A204.1 (cell line): ENCODE data around the gene PGF.

Source experiments
- FAIRE-seq: peaks from 2 replicates; lab custom pipeline; 2012; peaks lifted over from hg19 to GRCh38; lab: Jason Lieb, UNC

PGF gene

DNA sequence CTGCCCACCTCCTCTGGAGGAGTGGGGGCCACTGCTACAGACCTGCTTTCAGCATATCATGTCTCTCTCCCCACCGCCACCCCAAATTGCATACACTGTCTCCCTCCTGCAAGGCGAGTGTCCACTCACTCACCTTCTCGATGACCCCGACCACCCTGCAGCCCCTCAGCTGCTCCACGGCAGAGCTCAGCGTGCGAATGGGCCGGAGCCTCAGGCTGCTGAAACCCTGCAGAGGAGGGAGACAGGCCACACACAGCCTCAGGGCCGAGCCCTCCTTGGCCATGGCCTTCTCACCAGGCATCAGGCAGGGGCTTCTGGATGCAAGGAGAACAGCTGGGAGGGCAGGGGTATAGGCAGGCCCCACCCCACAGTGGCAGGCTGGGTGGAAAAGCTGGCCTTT is 37.0 kb downstream of the PGF start:
- no peak for FAIRE-seq

DNA sequence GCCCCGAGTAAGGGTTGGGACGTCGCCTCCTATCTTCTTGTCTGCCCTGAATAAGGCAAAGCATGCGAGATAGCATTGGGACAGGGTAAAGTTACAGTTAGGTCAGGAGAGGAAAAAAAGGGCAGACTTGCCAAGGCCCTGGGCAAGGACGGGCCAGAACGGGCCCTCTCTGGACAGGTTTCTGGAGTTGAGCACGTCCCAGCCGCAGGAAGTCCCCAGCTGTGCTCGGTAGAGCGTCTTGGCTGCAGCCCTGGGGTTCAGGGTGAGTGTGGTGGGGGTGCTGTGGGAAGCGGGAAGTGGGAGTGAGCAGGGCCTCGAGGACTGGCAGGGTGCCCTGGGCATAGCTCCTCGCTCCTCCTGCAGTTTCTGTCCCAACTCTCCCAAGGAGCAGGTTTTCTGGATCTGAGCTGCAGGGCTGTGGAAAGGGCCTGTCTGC is 37.7 kb downstream of the PGF start:
- FAIRE-seq: no peak

DNA sequence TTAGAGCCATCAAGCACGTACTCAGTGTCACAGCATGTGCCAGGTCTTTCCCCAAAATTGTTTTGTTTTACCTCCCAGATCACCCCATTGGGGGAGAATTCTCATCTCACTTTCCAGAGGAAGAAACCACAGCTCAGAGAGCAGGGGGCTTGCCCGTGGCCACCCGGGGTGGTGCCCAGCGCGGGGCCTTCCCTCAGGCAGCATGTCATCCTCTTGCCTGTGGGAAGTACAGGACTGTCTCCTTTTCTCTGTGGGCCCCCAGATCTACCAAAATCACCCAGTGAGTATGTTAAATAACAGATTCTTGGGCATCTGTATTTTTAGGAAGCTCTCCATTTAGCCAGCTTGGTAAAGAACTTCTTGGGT is 38.2 kb downstream of the PGF start:
- FAIRE-seq: no peak

DNA sequence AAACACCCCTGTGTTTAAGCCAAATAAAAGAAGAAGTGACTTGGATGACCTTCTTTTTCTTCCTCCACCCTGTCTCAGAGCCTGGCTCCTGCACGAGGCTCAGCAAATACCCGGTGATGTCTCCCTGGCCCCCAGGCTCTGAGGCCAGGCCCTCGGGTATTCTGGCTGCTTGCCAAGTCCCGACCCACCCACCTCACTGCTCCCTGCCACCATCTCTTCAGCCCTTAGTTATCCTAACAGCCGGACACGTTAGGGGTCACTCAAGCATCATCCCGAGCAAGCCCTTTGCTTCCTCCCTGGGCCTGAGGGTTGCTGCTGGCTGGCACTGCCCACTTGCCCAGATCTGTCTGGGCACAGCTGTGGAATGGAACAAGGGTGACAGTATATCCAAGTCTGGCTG is 39.6 kb downstream of the PGF start:
- FAIRE-seq: no peak

DNA sequence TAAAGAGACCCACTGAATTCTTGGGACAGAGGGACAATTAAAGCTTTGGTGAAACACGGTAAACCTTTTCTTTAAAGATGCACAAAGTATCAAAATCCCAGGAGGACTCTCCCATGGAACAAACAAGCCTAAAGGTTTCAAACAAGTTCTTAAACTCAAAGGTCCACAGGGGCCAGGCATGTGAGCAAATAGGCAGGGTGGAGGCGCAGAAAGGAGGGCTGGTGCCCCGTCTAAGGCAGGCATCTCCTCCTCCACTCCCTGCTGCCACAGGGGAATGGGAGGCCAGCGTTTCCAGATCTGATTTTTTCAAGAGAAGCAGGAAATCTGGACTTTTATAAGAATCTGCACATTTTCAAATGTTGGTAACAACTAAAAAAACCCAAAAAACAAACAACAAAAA is 40.0 kb downstream of the PGF start:
- no peak for FAIRE-seq

DNA sequence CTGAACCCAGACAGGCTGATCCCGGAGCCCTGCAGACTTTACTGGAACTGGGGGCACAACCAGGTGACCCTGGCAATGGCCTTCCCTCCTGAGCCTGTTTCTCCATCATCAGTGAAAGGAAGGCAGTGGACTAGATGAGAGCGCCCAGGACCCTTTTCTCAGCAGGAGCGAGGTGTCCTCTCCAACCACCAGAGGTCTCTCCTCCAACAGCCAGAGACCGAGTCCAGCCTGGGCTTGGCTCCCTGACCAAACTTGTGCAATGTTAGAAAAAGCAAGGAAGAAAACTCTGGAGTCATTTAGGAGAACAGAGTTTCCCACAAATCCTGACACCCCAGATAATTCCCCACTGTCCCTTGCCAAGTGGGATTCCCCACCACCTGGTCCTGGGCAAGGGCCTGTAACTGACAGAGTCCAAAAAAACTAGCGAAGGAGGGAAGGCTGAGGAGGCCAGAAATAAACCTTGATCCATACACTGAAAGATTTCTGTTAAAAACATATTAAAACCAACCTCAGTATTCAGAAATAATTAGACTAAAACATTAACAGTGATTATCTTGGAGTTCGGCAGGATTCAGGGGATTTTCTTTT is 41.3 kb downstream of the PGF start:
- no peak for FAIRE-seq

DNA sequence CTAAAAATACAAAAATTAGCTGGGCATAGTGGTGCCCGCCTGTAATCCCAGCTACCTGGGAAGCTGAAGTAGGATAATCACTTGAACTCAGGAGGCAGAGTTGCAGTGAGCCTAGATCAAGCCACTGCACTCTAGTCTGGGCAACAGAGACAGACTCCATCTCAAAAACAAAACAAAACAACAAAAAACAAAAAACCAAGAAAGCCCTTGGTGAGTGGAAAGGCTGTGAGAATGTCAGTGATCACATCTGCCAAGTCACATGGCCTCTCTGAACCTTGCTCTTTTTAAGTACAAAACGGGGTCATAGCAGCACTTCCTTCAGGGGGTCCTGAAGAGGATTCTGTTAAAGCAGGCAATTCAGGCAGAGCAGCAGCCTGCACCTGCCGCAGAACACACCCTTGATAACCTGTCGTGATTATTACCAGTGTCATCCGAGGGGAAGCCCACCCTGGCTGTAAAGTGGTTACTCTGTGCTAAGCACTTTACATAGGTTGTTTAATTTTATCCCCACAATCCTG is 41.9 kb downstream of the PGF start:
- no peak for FAIRE-seq

DNA sequence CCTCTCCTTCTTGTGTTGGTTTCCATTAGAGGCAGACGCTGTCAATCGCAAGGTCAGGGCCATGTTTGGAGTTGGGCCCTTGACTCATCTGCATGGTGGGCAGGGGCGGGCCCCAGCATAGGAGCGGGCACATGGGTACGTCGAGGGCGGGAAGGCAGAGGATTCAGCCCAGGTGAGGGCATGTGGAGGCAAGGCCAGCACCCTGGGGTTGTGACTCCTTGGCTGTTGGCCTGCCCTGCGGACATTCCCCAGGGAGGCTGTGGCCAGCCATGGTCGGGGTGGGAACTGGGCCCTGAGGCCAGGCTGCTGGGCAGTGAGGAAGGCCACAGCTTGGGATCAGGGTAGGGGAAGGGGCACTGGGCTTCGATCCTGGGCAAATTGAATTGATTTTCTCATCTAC is 42.6 kb downstream of the PGF start:
- no peak for FAIRE-seq

DNA sequence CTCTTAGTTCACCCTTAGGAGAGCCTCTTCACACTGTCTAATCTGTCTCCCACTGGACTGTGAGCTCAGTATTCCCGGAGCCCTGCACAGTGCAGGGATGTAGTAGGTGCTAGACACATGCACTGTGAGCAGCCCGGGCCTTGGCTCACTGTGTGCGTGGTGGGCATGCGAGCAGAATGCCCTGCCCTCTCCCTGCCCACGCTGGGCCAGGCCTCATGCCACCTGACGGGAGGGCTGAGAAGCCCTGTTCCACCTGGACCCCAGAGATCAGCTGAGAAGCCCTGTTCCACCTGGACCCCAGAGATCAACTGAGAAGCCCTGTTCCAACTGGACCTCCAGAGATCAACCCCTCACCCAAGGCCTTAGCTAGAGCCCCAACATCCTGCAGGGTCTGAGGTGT is 43.3 kb downstream of the PGF start:
- no peak for FAIRE-seq

DNA sequence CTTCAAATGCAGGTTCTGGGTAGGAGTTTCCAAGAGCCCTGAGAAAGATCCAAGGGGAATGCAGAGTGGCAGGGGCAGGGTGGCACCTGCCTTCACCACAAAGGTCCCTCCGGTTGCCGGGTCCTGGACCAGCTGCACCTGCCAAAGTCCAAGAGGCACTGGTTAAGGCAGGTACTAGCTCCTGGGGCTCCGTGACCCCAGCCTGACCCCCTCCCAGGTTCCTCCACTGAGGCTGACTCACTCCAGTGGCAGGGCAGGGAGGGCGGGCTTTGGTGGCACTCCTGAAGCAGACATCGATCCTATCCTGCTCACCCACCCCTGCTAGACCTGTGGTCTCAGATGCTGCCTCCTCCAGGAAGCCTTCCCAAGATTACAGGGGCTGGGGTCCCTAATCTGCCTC is 43.7 kb downstream of the PGF start:
- no peak for FAIRE-seq

DNA sequence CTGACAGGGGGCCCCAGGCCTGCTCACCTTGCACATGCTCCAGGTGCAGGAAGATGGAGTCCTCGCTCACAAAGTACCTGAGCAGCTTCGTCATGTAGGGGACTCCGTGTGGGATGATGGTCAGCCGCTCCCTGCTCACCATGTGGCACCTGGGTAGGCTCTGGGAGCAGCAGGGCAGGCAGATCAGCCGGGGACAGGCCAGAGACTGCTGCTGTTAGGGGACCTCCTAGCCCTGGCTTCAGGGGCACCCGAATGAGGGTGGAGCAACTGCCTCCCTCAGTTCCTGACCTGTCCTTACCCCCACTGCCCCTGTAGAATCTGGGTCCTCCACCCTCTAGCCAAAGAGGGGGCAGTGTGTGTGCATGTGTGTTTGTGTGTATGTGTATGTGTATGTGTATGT is 44.2 kb downstream of the PGF start:
- no peak for FAIRE-seq

DNA sequence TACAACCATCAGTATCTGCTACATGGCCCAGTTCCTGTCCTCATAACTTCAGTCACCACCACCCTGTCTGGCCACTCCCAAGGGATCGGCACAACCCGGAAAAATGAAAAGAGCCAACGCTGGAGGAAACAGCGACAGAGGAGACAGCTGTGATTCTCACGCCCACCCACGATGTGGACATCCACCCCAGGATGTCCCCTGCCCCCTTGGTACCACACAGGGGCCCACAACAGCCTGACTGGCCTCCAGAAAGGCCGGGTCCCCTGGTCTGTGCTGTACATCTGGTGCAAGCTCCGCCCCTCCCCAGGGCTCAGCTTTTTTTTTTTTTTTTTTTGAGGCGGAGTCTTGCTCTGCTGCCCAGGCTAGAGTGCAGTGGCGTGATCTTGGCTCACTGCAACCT is 44.8 kb downstream of the PGF start:
- no peak for FAIRE-seq

DNA sequence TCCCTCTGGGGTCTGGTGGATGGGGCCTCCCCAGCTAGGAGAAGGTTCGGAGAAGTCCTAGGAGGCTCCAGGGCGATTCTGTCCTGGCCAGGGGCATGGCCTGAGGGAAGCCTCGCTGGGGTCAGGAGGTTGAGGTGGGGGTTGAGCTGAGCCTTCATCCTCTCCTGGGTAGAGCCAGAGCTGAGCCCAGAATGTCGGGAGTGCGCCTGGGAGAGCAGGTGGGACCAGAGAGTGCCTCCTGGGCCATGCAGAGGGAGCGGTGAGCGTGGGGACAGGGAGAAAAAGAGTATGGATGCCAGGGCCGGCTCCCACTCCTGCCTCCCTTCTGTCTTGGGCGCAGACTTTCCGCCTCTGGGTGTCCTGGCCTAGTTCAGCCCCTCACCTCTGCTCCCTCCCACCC is 45.5 kb downstream of the PGF start:
- FAIRE-seq: no peak

DNA sequence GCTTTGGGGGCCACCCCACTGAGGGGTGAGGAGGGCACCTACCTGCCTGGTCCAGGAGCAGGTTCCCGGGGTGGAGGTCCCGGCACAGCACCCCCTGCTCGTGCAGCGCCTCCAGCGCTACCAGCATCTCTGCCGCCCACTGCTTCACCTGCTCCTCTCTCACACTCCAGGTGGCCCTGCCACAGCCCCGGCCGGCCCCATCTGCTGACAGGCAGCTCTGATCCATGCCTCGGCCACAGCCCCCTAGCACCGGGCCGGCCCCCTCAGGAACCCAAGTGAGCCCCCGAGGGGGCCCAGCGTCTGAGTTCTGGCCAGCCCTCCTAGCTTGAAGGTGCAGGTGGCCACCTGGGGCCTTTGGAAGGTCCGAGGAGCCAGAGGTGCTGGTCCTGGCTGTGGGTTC is 45.9 kb downstream of the PGF start:
- no peak for FAIRE-seq

DNA sequence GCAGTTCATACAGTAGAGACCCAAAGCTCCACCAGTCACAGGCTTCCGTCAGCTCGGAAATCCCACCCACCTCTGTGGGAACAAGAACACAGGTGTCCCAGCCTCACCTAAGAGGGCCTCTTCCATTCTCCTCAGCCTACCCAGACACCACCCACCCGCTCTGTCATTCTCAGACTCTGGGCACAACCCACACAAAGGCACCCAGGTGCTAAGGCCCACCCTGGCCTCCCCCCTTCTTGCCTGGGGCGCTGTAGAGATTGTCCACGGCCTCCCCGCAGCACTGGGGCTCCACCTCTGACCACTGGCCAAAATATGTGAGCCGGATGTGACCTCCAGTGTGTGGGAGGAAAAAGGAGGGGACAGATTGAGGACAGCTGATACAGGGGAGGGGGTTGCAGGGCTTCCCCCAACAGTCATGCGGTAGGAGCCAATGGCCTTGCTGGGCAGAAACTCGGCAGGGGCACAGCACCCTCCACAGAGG is 46.5 kb downstream of the PGF start:
- FAIRE-seq: no peak

DNA sequence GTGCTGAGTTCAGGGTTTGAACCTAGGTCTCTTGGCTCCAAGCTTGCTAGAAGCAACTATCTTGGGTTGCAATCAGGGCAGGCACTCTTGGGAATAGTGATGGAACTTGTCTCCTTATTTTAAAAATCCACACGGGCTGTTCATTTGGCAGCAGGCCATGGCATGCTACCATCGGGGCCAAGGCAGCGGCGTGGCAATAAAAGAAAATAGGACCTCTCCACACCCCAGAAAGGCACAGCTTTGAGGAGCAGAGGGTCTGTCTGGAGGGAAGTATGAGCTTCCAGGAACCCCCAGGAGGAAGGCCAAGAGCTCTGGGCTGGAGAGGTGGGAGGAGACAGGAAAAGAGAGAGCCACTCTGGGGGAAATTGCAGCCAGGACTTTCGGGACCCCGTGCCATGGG is 47.7 kb downstream of the PGF start:
- no peak for FAIRE-seq

DNA sequence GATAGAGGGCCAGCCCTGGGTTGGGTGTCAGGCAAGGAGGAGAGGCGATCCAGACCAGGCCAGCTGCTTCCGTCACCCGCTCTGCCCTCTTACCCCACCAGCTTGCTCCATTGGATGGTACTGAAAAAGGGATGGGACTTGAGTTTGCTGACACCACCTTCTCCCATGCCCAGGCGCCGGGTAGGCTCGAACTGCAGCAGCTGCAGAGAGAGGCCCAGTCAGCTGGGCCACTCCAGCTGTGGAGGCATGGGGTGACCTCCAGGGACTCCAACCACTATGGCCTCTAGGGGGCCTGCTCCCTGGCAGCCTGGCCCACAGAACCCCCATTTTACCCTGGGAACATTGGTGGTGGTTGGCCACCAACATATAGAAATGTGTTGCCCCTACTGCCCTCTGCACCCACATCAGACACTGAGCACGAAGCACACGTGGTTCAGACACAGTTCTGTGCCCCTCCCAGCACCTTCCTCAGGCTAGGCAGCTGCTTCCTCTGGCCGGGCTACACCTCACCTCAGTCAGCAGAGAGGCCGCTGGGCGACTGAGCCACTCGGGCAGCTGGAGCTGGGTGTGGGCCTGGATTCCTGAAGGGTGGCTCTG is 48.4 kb downstream of the PGF start:
- no peak for FAIRE-seq

DNA sequence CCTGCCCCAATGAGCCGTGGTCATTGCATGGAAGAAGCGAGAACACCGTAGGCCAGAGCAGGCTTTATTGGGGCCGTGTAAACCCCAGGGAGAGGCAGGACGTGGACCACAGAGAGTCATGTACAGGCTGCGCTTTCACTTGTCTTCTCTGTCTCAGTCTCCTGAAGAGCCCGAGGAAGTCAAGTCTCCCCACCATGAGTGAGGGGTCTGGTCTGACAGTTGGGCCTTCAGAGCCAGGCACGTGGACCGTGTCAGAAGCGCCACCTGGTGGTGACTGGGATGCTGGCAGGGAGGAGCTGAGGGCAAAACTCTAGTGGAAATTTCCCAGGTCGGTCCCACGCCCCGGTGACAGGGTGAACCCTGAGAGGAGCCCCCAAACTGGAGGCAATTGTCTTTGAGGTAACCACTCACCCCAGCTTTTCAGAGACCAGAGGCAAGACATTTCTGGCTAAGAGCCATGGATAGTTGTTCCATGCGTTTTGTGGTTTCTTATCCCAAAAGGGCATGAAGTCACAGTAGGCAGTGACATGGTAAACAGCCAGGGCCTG is 49.7 kb downstream of the PGF start:
- no peak for FAIRE-seq

DNA sequence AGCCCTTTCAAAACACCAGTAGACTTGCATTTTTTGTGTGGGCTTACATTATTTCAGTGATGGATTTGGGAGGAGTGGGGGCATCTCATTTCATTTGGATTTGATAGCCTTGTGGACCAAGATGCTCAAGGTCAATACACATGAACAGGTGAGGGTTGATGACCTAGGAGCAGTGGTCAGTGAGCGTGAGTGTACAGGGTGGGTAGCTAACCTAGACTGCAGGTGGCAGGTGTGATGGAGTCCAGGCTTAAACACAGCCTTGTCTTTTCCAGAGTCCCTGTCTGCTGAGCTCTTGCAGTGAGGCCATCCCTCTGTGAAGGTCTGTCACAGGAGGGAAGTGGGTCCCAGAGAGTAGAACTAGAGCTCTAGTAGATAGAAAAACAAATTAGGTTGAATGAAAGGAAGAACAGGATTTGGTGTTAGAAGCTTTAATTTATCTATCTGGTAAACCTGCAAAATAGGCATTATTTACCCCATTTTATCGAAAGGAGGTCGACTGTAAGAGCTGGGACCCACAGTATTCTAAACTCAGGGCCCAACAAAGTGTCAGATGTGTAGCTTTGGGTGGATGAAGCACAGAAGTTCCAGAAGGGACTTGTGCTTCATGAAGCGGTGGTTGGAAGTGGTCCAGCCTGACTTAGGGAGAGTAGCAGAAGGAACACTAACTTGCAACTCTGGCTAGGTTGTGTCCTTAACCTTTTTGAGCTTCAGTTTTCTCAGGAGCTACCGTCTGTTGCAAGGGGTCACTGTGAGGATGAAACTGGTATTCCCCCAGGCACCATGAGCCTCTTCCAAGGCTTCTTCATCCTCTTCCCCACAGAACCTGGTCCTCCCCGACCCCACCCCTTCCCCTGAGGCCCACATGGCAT is 50.5 kb downstream of the PGF start:
- no peak for FAIRE-seq

DNA sequence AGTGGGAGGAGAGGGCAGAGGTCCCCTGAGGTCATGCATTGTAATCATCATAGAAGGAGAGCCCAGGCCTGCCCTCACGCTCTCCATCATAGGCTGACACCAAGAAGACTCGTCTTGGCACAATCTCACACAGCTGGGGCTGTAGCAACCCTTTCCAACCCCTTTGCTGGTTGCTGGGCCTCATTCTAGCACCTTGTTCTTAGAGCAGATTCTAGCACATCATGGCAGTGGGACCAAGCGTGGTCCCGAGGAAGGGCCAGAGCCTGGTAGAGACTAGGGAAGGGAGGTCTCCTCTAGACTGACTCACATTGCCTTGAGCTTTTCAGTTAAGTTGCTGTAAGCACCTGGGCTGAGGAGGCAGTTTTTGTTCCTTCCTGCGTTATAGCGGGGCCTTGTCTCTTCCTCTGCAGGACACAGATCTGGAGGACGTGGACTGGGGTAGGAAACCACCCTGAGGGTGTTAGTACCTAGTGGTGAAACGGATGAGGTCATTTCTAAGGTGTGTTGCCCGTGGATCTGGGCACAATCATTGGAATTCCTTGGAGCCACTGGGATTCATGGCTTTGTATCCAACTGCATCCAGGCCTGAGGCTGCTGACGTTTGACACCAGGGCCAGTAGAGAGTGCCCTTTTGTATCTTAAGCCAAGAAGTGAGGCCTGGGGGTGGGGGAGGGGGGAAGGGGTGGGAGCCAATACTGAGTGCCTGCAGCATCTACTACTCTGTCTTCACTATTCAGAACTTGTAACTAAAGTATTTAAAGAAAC is 52.3 kb downstream of the PGF start:
- FAIRE-seq: no peak

DNA sequence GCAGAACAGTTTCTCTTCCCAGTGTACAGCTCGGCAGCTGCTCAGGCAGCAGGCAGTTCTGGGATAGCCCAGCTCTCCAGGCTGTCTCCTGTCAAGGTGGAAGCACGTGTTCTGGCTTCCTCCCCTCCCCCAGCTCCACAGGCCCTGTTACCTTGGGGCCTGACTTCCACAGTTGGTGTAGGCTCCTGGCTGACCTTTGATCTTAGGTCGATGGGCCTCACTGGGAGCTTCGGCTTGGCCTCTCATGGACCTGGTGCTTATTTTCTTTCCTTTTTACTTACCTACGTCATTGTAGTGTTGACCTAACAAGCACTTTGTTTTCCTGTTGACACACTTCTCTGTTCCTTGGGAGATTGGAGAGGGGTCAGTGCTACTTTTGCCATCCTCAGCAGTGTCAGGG is 56.7 kb downstream of the PGF start:
- no peak for FAIRE-seq

DNA sequence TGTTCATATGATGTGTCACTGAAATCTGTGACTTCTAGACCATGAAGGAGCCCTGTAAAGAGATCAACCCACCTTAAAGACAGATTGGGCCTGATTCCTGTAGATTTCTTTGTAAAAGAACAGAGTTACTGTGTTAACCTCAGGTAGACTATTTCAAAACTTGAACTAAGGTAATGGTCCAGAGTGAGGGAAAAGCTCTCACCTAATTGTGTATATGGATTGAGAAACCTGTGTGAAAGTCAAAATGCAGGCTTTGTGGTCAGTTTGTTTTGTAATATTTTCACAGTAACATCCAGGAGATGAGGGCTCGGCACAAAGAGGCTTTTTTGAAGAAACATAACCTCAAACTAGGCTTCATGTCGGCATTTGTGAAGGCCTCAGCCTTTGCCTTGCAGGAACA is 57.3 kb downstream of the PGF start:
- no peak for FAIRE-seq
